Neural progenitor cell (in vitro differentiated cells): ENCODE results near the gene ZNF649. TPM values are rescaled to one million over a fixed set of nuclear protein-coding genes. Genes with fewer than 3 reads are reported as not detected.

Experiments used
- DNase-seq: peaks from one replicate; pipeline ENCODE4 v3.0.0-alpha.2; 2016; ENCODE audit warnings: low spot score
- H2AFZ ChIP-seq: fragments of 200-600 bp; sonication (generic); replicated peaks from 2 replicates; pipeline ENCODE4 v1.6.1; 2016; ENCODE audit warnings: antibody characterized with exemption
- H3F3A ChIP-seq: fragments of 200-600 bp; sonication (generic); 2 replicates; pipeline ENCODE4 v1.6.1; 2016; ENCODE audit warnings: antibody characterized with exemption, low read depth
- H3K27ac ChIP-seq: fragments of 200-600 bp; sonication (generic); 2 replicates; pipeline ENCODE4 v1.5.1; 2016; ENCODE audit warnings: mild to moderate bottlenecking
- H3K27me3 ChIP-seq: fragments of 200-600 bp; sonication (generic); 2 replicates; pipeline ENCODE4 v1.6.1; 2016; ENCODE audit warnings: mild to moderate bottlenecking, moderate library complexity
- H3K36me3 ChIP-seq: fragments of 200-600 bp; sonication (generic); 2 replicates; pipeline ENCODE4 v1.5.1; 2016
- H3K4me1 ChIP-seq: fragments of 200-600 bp; sonication (generic); 2 replicates; pipeline ENCODE4 v1.6.1; 2016; ENCODE audit warnings: mixed run types
- H3K4me2 ChIP-seq: fragments of 200-600 bp; sonication (generic); 2 replicates; pipeline ENCODE4 v1.6.1; 2016
- H3K4me3 ChIP-seq: fragments of 200-600 bp; sonication (generic); 2 replicates; pipeline ENCODE4 v1.5.1; 2016
- H3K79me2 ChIP-seq: fragments of 200-600 bp; sonication (generic); 2 replicates; pipeline ENCODE4 v1.6.1; 2016; ENCODE audit warnings: low read depth
- H3K9ac ChIP-seq: fragments of 200-600 bp; sonication (generic); 2 replicates; pipeline ENCODE4 v1.6.1; 2016
- H3K9me3 ChIP-seq: fragments of 200-600 bp; sonication (generic); 2 replicates; pipeline ENCODE4 v1.5.1; 2016; ENCODE audit warnings: low read depth
- H4K20me1 ChIP-seq: fragments of 200-600 bp; sonication (generic); 2 replicates; pipeline ENCODE4 v1.6.1; 2016; ENCODE audit warnings: low read depth
- H3K27ac Mint-ChIP-seq: 3 replicates; pipeline ENCODE4 v1.8.0; 2021; ENCODE audit warnings: mixed read lengths
- H3K27me3 Mint-ChIP-seq: 2 replicates; pipeline ENCODE4 v1.8.0; 2022; ENCODE audit warnings: low read depth, mild to moderate bottlenecking, inconsistent platforms, moderate library complexity, mixed read lengths; ENCODE audit not compliant: insufficient read depth
- H3K36me3 Mint-ChIP-seq: 3 replicates; pipeline ENCODE4 v1.8.0; 2021; ENCODE audit warnings: mixed read lengths
- H3K4me1 Mint-ChIP-seq: 3 replicates; pipeline ENCODE4 v1.8.0; 2021; ENCODE audit warnings: mixed read lengths
- H3K4me3 Mint-ChIP-seq: 3 replicates; pipeline ENCODE4 v1.8.0; 2021; ENCODE audit warnings: mild to moderate bottlenecking, moderate library complexity, mixed read lengths
- H3K9me3 Mint-ChIP-seq: 3 replicates; pipeline ENCODE4 v1.8.0; 2020; ENCODE audit warnings: mixed read lengths
- EZH2 ChIP-seq: fragments of 200-600 bp; sonication (generic); IDR thresholded peaks from 2 replicates; pipeline ENCODE4 v1.6.1; 2017; ENCODE audit warnings: antibody characterized with exemption, mild to moderate bottlenecking, moderate library complexity
- EZH2phosphoT487 ChIP-seq: fragments of 200-600 bp; sonication (generic); IDR thresholded peaks from 2 replicates; pipeline ENCODE4 v1.6.1; 2017; ENCODE audit warnings: antibody characterized with exemption
- total RNA-seq: library from RNA; depleted of rRNA; stranded (reverse); fragments of >200 nt; gene quantifications from 2 replicates; pipeline ENCODE4 v1.2.3, GENCODE V29; 2015; ENCODE audit warnings: low replicate concordance
- TF ChIP-seq, protein P1 (sequence below): fragments of 200-600 bp; sonication (generic); IDR thresholded peaks from 2 replicates; pipeline ENCODE4 v1.5.1; 2017; ENCODE audit warnings: antibody characterized with exemption, mild to moderate bottlenecking

The ZNF649 gene
- total RNA-seq, 1 donor from 2014 or later: 49.6 TPM

DNA sequence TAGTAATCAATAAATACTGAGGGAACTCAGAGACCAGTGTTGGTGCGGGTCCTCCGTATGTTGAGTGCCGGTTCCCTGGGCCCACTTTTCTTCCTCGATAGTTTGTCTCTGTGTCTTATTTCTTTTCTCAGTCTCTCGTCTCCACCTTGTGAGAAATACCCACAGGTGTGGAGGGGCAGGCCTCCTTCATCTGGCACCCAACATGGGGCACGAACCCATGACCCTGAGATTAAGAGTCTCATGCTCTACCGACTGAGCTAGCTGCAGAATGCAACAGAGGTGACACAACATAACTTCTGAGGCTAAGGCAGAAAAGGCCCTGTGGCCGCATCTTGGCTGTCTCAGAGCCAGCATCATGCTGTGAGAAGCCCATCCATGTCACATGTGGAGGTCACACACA is 17.1 kb upstream of the ZNF649 start:
- no peak overlapping the region for H3K4me2 ChIP-seq
- H3K9me3 ChIP-seq: peaks cover 32% of the 10 kb centered on the region
- Mint-ChIP-seq H3K36me3 (peaks cover 12% of the 10 kb centered on the region), H3K27me3 (peaks cover 4% of the 10 kb centered on the region), H3K9me3 (peaks cover 83% of the 10 kb centered on the region), H3K27ac (no peak overlapping the region), H3K4me1 (no peaks in the 10 kb centered on the region), H3K4me3 (no peak overlapping the region)
- H3F3A ChIP-seq: no peaks in the 10 kb centered on the region
- no peaks in the 10 kb centered on the region for H4K20me1 ChIP-seq
- DNase-seq: no peak
- no peaks in the 10 kb centered on the region for H3K36me3 ChIP-seq
- no peak overlapping the region for H3K27ac ChIP-seq
- H3K27me3 ChIP-seq: no peaks in the 10 kb centered on the region
- no peak for TF ChIP-seq EZH2phosphoT487
- TF ChIP-seq, protein P1, sequence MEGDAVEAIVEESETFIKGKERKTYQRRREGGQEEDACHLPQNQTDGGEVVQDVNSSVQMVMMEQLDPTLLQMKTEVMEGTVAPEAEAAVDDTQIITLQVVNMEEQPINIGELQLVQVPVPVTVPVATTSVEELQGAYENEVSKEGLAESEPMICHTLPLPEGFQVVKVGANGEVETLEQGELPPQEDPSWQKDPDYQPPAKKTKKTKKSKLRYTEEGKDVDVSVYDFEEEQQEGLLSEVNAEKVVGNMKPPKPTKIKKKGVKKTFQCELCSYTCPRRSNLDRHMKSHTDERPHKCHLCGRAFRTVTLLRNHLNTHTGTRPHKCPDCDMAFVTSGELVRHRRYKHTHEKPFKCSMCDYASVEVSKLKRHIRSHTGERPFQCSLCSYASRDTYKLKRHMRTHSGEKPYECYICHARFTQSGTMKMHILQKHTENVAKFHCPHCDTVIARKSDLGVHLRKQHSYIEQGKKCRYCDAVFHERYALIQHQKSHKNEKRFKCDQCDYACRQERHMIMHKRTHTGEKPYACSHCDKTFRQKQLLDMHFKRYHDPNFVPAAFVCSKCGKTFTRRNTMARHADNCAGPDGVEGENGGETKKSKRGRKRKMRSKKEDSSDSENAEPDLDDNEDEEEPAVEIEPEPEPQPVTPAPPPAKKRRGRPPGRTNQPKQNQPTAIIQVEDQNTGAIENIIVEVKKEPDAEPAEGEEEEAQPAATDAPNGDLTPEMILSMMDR: no peak
- TF ChIP-seq EZH2: no peak
- H3K9ac ChIP-seq: no peak overlapping the region
- no peaks in the 10 kb centered on the region for H3K4me1 ChIP-seq
- no peak overlapping the region for H3K4me3 ChIP-seq
- no peak overlapping the region for H2AFZ ChIP-seq
- H3K79me2 ChIP-seq: no peaks in the 10 kb centered on the region

DNA sequence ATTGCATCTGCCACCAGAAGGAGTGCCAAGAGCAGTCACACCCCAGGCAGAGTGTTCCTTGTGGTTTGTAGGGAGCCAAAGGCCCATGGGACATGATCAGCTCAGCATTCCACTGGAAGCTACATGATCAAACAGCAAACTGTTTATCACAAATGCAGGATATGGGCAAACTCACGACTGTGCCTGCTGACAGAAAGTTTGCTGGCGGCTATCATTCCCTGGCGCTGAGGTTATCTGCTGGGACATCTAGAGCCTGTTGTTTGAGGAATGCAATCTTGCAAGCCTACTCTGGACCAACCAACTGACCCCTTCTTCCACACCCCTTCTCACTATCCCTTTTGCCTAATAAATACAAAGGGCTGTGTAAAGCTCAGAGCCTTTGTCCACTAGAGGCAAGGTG is 14.8 kb upstream of the ZNF649 start:
- Histone ChIP-seq H3K9me3 (peaks cover 37% of the 10 kb centered on the region), H3K4me1 (no peaks in the 10 kb centered on the region), H3K79me2 (no peaks in the 10 kb centered on the region), H3K4me3 (no peak overlapping the region), H3K27me3 (no peaks in the 10 kb centered on the region), H3F3A (no peaks in the 10 kb centered on the region), H2AFZ (no peak overlapping the region), H3K9ac (no peak overlapping the region), H3K27ac (no peak overlapping the region), H3K36me3 (no peaks in the 10 kb centered on the region), H4K20me1 (no peaks in the 10 kb centered on the region), H3K4me2 (no peak overlapping the region)
- H3K27me3 Mint-ChIP-seq: peaks cover 6% of the 10 kb centered on the region
- H3K9me3 Mint-ChIP-seq: peaks cover 76% of the 10 kb centered on the region
- H3K36me3 Mint-ChIP-seq: peaks cover 4% of the 10 kb centered on the region
- no peaks in the 10 kb centered on the region for H3K4me1 Mint-ChIP-seq
- no peak overlapping the region for H3K27ac Mint-ChIP-seq
- no peak for DNase-seq
- TF ChIP-seq, protein P1: no peak
- TF ChIP-seq EZH2 (no peak), EZH2phosphoT487 (no peak)
- no peak overlapping the region for H3K4me3 Mint-ChIP-seq

- no peaks in the 10 kb centered on the region for H3K36me3 Mint-ChIP-seq
- H3F3A ChIP-seq: no peaks in the 10 kb centered on the region
- H3K27me3 ChIP-seq: no peaks in the 10 kb centered on the region
- no peak overlapping the region for H3K27ac ChIP-seq
- H3K4me1 Mint-ChIP-seq: no peaks in the 10 kb centered on the region
- no peak overlapping the region for H3K4me3 ChIP-seq
- TF ChIP-seq, protein P1: no peak
- TF ChIP-seq EZH2phosphoT487 (no peak), EZH2 (no peak)
- H3K9me3 Mint-ChIP-seq: peaks cover 62% of the 10 kb centered on the region
- H3K36me3 ChIP-seq: no peaks in the 10 kb centered on the region
- no peak overlapping the region for H3K4me3 Mint-ChIP-seq
- H3K9ac ChIP-seq: no peak overlapping the region
- H3K9me3 ChIP-seq: peaks cover 34% of the 10 kb centered on the region
- H3K4me2 ChIP-seq: no peak overlapping the region
- no peak overlapping the region for H3K27ac Mint-ChIP-seq
- H4K20me1 ChIP-seq: no peaks in the 10 kb centered on the region
- no peak for DNase-seq
- no peaks in the 10 kb centered on the region for H3K4me1 ChIP-seq
- H2AFZ ChIP-seq: no peak overlapping the region
- peaks cover 4% of the 10 kb centered on the region for H3K27me3 Mint-ChIP-seq
- H3K79me2 ChIP-seq: no peaks in the 10 kb centered on the region
Measured at GRCh38 chr19:51916167-51916566, 11.3 kb upstream of the ZNF649 start.
